Measurements from ENCODE around the gene KYNU. TPM values are rescaled to one million over a fixed set of nuclear protein-coding genes. Genes with fewer than 3 reads are reported as not detected.
A peak's percentile ranks its signal among the peaks of the same experiment; 100 is the strongest.
"Not testable (repeated sequence)": the region's sequence is repeated elsewhere in the genome, so short reads cannot be mapped to it uniquely, and the experiment has no call there.

Gene KYNU
- total and polyA plus RNA-seq, 11 donors = 0.38 to 14.0 (median 0.77) TPM

- H3K27ac ChIP-seq = no peak overlapping the region
- intact Hi-C loops (cut with DNase I) = loop anchor here in 1 of 10 donors (2.0 kb wide), 1 partner anchor 16 kb away; no protein-coding TSS in a partner anchor
- no peaks in the 10 kb centered on the region for H3K36me3 ChIP-seq
- H3K4me1 ChIP-seq = peaks cover 0 to 25% (median 0%) of the 10 kb centered on the region in 12 donors
- no peak for DNase-seq
- no peak overlapping the region for H3K4me3 ChIP-seq
- ATAC-seq = no peak
- no peaks in the 10 kb centered on the region for H3K27me3 ChIP-seq
- 87 to 92% (median 88%) methylated on average over 5 of the region's 5 CpGs for WGBS, 4 donors
- no peaks in the 10 kb centered on the region for H3K9me3 ChIP-seq
- no peak for TF ChIP-seq POLR2A (IDR thresholded peaks at IDR 0.05)
- TF ChIP-seq CTCF (IDR thresholded peaks at IDR 0.05) = no peak
Measured at GRCh38 chr2:142862847-142863246, 14.6 kb upstream of the KYNU start.

GRCh38 chr2:142863485-142863961 lies 13.9 kb upstream of the KYNU start:
- no peaks in the 10 kb centered on the region for H3K27me3 ChIP-seq
- ATAC-seq = no peak
- no peak for TF ChIP-seq POLR2A (IDR thresholded peaks at IDR 0.05)
- TF ChIP-seq CTCF (IDR thresholded peaks at IDR 0.05) = no peak
- DNase-seq = no peak
- no peaks in the 10 kb centered on the region for H3K36me3 ChIP-seq
- H3K27ac ChIP-seq = no peak overlapping the region
- H3K4me1 ChIP-seq = peaks cover 0 to 29% (median 0%) of the 10 kb centered on the region in 12 donors
- intact Hi-C loops (cut with DNase I) = loop anchor here in 1 of 10 donors (2.0 kb wide), 1 partner anchor 17 kb away; no protein-coding TSS in a partner anchor
- H3K4me3 ChIP-seq = no peak overlapping the region
- 61 to 71% (median 65%) methylated on average over 2 of the region's 2 CpGs for WGBS, 4 donors
- no peaks in the 10 kb centered on the region for H3K9me3 ChIP-seq

- H3K27ac ChIP-seq; intact Hi-C loops (cut with DNase I); DNase-seq; H3K4me3 ChIP-seq; ATAC-seq; H3K36me3 ChIP-seq; H3K27me3 ChIP-seq; H3K9me3 ChIP-seq: not testable (repeated sequence)
- WGBS, 4 donors = 92 to 99% (median 94%) methylated on average over 2 of the region's 2 CpGs
- peaks cover 0 to 29% (median 0%) of the 10 kb centered on the region in 12 donors for H3K4me1 ChIP-seq
Measured at GRCh38 chr2:142864605-142865004, 12.9 kb upstream of the KYNU start.

- Histone ChIP-seq H3K27ac (peak overlapping the region in 4 of 12 donors; percentile 7 to 83 (median 37)), H3K27me3 (no peaks in the 10 kb centered on the region), H3K9me3 (no peaks in the 10 kb centered on the region), H3K4me1 (peaks cover 0 to 29% (median 0%) of the 10 kb centered on the region in 12 donors), H3K4me3 (peak overlapping the region in 5 of 12 donors; percentile 3 to 19 (median 9)), H3K36me3 (no peaks in the 10 kb centered on the region)
- ATAC-seq (peak in 1 of 4 donors; percentile 58), DNase-seq (no peak)
- intact Hi-C loops (cut with DNase I) = no loop called here
- 22 to 39% (median 26%) methylated on average over 1 of the region's 1 CpG for WGBS, 4 donors
- TF ChIP-seq CTCF (IDR thresholded peaks at IDR 0.05) (no peak), POLR2A (IDR thresholded peaks at IDR 0.05) (no peak)
Measured at GRCh38 chr2:142865924-142866323, 11.5 kb upstream of the KYNU start.

- no peaks in the 10 kb centered on the region for H3K36me3 ChIP-seq
- H3K4me3 ChIP-seq = peak overlapping the region in 5 of 12 donors; percentile 3 to 19 (median 9)
- peak overlapping the region in 4 of 12 donors; percentile 7 to 83 (median 37) for H3K27ac ChIP-seq
- H3K9me3 ChIP-seq = no peaks in the 10 kb centered on the region
- intact Hi-C loops (cut with DNase I) = no loop called here
- TF ChIP-seq POLR2A (IDR thresholded peaks at IDR 0.05) (no peak), CTCF (IDR thresholded peaks at IDR 0.05) (no peak)
- peaks cover 0 to 29% (median 0%) of the 10 kb centered on the region in 12 donors for H3K4me1 ChIP-seq
- ATAC-seq (no peak), DNase-seq (no peak)
- 82 to 95% (median 88%) methylated on average over 2 of the region's 2 CpGs for WGBS, 4 donors
- no peaks in the 10 kb centered on the region for H3K27me3 ChIP-seq
Measured at GRCh38 chr2:142866426-142866825, 11.0 kb upstream of the KYNU start.
